ENCODE data around the gene CD5L. TPM values are rescaled to one million over a fixed set of nuclear protein-coding genes. Genes with fewer than 3 reads are reported as not detected.

CD5L gene
- total and polyA plus RNA-seq, 10 of the 15 experiments (the other 5 are each of a cell fraction or from before 2014, with no cell fraction given): 0.10 to 0.57 (median 0.24) TPM

GRCh38 chr1:157803851-157804250, 37.8 kb downstream of the CD5L start:
- FAIRE-seq: no peak
- H3K4me2 ChIP-seq (ENCODE audit: control insufficient read depth, insufficient read depth): no peak overlapping the region
- ATAC-seq: peak; percentile 48
- no peaks in the 10 kb centered on the region for H3K79me2 ChIP-seq (ENCODE audit: control insufficient read depth, insufficient read depth, low read length)
- 0 out of 4 replicates have a peak, but pooled peaks cover 0 to 3% of the 10 kb centered on the region in 2 experiments for H3K27me3 ChIP-seq (replicated peaks in 1 of 2; ENCODE audit: control insufficient read depth in 2 of 2, insufficient read depth in 2 of 2, low read length in 1 of 2)
- no peak overlapping the region for H3K4me3 ChIP-seq
- SMC1A ChIA-PET (ENCODE audit: uncharacterized antibody, unreplicated experiment): interaction anchor here (1.0 kb wide), 1 partner anchor 154 kb away, joined by 3 read pairs; no protein-coding TSS in a partner anchor
- H3K36me3 ChIP-seq (ENCODE audit: control insufficient read depth in 2 of 2, insufficient read depth in 2 of 2, low read length in 1 of 2): no peaks in the 10 kb centered on the region
- POLR2A ChIA-PET: no interaction called here
- no peak overlapping the region for H3K9ac ChIP-seq (ENCODE audit: control insufficient read depth, insufficient read depth, low read length)
- no peak overlapping the region for H2AFZ ChIP-seq (ENCODE audit: control insufficient read depth, low read depth, low read length)
- H3K27ac ChIP-seq (ENCODE audit: control insufficient read depth, insufficient read depth): no peak overlapping the region
- H3K4me1 ChIP-seq (ENCODE audit: control insufficient read depth, insufficient read depth, low read length): peaks cover 24% of the 10 kb centered on the region
- DNase-seq (ENCODE audit: low read depth, low spot score): no peak
- H4K20me1 ChIP-seq (ENCODE audit: control insufficient read depth, insufficient read depth): no peaks in the 10 kb centered on the region
- CTCF ChIA-PET: interaction anchor here (1.2 to 1.5 kb wide), 2 partner anchors 92 to 224 kb away, joined by 3 to 4 read pairs; no protein-coding TSS in a partner anchor
- 70% methylated on average over 7 of the region's 7 CpGs for WGBS (ENCODE audit: insufficient coverage, insufficient replicate concordance, low lambda C conversion rate, missing lambda C conversion rate)
- intact Hi-C loops (cut with micrococcal nuclease; ENCODE audit: unreplicated experiment) (no loop called here), in situ Hi-C loops (cut with MboI) (no loop called here)
- RAD21 ChIA-PET (ENCODE audit: unreplicated experiment): no interaction called here
- no peaks in the 10 kb centered on the region for H3K9me3 ChIP-seq (replicated peaks; ENCODE audit: control insufficient read depth, insufficient read depth, low read length)
- BruUV-seq (replicated peaks): no TSS peak
- TF ChIP-seq EED (IDR thresholded peaks at IDR 0.05; ENCODE audit: low read depth) (0 out of 2 replicates have a peak, but pooled peaks have one; percentile 12), CREM (IDR thresholded peaks at IDR 0.05; ENCODE audit: low read depth) (no peak), JUND (IDR thresholded peaks at IDR 0.05; ENCODE audit: low read depth, low read length) (no peak), SPI1 (IDR thresholded peaks at IDR 0.05; ENCODE audit: borderline replicate concordance, insufficient read depth, low read depth, low read length) (peak; percentile 70), STAT1 (conservative IDR thresholded peaks at IDR 0.05) (no peak), POLR2A (IDR thresholded peaks at IDR 0.05; ENCODE audit: low read depth, low read length) (no peak), USF2 (IDR thresholded peaks at IDR 0.05; ENCODE audit: borderline replicate concordance, low read depth, low read length) (no peak), EGR1 (IDR thresholded peaks at IDR 0.05; ENCODE audit: borderline replicate concordance in 1 of 2, low read depth in 2 of 2, low read length in 2 of 2) (no peak), NKRF (conservative IDR thresholded peaks at IDR 0.05) (no peak), CHD4 (IDR thresholded peaks at IDR 0.05) (no peak), ELK1 (IDR thresholded peaks at IDR 0.05; ENCODE audit: low read depth, low read length) (no peak), SKIL (IDR thresholded peaks at IDR 0.05; ENCODE audit: low read depth, poor library complexity, severe bottlenecking) (no peak), LARP7 (IDR thresholded peaks at IDR 0.05) (no peak), REST (IDR thresholded peaks at IDR 0.05; ENCODE audit: low read depth, low read length) (no peak), JUNB (IDR thresholded peaks at IDR 0.05) (no peak)
